Stimulated activated CD8-positive, alpha-beta memory T cell treated with anti-CD3 and anti-CD28 coated beads, Interleukin-12 subunit alpha, Interleukin-12 subunit beta, amount 100 ng/mL, for 4 hours (primary cell): ENCODE results near the gene SMIM36.
"Not testable (repeated sequence)": the region's sequence is repeated elsewhere in the genome, so short reads cannot be mapped to it uniquely, and the experiment has no call there.

Experiments used
- DNase-seq: peaks from one replicate; pipeline ENCODE4 v3.0.0-alpha.2; 2020; ENCODE audit warnings: low read depth

SMIM36 gene

DNA sequence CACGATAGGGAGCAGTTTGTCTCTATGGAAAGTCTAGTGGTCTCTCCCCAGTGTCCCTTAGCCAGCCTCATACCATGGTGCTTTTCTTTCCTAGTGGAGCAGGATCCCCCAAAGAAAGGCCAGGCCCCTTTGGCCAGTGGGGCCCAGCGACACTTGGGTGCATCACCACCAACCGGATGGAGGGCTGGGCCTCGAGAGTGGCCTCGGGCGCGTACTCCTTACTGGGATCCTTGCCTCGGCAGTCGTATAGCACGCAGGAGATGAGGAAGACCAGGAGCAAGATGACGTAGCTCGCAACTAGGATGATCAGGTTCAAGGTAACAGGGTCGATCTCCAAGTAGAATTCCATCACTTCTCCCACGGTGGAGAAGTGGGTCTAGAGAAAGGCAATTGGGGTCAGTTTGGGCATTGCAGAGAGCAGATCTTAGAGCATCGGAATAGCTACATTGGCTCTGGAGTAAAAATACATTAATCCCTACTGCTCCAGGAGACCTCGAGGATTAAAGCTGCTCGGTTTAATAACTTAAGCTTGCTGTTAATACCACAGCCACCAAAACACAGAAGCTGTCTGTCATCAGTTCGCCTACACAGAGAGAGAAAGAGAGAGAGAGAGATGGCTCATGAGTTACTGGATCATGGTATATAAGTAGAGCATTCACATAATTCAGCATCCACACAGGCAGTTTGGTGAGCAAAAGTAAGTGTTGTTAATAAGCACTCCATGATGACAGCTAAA, at the start of gene SMIM36:
SMIM36 (minus strand) TSS at position 467 of the 736 bp plus-strand sequence.
- DNase-seq, result no peak

- DNase-seq, result no peak
Measured at GRCh38 chr17:55555772-55556171, 44.5 kb upstream of the SMIM36 start.

GRCh38 chr17:55549140-55549539, 37.9 kb upstream of the SMIM36 start:
- no peak for DNase-seq

DNA sequence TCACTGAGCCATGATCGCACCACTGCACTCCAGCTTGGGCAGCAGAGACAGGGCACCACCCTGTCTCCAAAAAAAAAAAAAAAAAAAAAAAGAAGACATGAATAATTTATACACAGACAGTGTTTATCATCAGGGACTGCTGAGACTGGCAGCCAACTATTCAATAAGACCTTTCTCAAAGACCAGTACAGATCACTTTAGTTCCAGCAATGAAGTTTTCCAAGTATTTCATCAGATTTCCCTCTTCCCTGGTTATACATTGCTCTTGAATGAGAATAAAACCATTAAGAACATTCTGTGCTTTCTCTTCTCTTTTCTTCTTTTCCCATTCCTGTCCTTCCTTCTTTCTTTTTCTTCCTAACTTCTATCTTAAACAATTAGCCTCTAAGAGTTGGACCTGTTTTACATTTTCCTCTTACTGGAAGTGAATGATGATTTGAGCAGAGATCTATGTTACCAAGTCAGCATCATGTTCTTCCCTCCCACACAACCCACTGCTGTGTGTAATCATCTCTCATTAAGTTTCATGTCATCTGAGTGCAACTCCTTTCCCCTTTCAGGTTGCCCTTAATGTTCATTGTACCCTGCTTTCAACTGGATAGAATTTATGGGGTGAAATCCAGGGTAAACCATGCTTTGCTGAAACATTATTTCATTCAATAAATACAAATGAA, 35.9 kb upstream of the SMIM36 start:
- DNase-seq, result no peak

DNA sequence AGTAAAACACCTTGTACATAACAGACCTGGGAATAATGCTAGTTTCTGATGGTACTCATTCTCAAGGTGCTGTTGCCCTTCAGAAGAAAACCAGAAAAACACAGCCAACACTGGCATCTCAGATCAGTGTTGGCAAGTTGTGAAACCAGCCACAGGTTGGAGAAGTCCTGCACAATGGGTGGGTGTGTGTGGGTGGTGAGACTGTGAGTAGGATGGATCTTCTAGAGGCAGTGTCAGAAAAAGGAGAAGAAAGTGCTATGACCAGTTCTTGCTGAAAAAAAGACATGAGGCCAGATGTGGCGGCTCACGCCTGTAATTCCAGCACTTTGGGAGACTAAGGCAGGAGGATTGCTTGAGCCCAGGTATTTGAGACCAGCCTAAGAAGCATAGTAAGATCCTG, 35.2 kb upstream of the SMIM36 start:
- DNase-seq, result no peak

DNA sequence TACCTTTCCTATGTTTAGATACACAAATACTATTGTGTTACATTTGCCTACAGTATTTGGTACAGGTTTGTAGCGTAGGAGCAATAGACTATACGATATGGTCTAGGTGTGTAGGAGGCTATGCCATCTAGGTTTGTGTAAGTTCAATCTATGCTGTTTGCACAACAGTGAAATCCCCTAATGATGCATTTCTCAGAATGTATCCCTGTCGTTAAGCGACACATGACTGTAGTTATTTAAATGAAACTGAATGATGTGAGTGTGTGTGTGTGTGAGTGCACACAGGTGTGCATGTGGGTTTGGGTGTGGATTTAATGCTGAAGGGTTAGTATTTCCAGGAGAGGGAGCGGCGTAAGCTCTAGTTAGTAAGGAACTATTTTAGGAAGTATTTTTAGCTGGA, 34.6 kb upstream of the SMIM36 start:
- DNase-seq, result no peak

GRCh38 chr17:55543709-55544108, 32.5 kb upstream of the SMIM36 start:
- DNase-seq, result no peak

GRCh38 chr17:55540414-55541091, 29.3 kb upstream of the SMIM36 start:
- no peak for DNase-seq

DNA sequence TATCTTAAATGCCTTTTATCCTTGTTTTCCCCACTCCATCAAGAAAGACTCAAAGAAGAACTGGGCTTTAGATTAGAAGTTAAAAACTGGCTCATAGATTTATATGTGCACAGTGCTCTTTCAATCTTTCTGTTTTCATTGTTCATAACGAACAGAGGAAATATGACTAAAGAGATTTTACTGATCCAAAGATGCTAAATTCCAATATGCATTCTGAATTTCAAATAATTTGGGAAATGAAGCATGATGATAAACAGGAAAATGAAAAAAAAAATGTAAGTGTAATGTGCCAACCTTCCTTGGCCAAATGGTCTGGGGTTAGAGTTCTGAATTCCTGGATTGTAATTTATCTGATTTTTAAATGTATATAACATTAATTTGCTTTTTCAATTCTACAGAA, 25.0 kb upstream of the SMIM36 start:
- DNase-seq, result no peak

DNA sequence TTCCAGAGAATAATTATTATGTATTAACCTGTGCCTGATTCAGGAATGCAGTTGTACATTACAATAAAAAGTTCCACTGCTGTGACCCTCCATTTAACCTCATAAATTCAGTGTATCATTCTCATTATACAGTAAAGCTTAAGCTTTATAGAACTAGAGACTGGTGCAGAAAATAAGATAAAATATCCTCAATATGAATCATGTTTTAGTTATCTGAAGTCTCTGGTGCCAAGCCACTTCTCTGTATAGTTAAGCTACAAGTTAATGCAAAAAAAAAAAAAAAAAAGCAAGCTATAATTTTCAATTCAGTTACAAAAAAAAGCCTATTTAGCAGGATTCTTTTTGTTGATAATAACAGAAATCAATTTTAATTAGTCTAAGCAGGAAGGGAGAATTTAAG, 22.4 kb upstream of the SMIM36 start:
- DNase-seq, result no peak

GRCh38 chr17:55532670-55533069, 21.4 kb upstream of the SMIM36 start:
- no peak for DNase-seq

DNA sequence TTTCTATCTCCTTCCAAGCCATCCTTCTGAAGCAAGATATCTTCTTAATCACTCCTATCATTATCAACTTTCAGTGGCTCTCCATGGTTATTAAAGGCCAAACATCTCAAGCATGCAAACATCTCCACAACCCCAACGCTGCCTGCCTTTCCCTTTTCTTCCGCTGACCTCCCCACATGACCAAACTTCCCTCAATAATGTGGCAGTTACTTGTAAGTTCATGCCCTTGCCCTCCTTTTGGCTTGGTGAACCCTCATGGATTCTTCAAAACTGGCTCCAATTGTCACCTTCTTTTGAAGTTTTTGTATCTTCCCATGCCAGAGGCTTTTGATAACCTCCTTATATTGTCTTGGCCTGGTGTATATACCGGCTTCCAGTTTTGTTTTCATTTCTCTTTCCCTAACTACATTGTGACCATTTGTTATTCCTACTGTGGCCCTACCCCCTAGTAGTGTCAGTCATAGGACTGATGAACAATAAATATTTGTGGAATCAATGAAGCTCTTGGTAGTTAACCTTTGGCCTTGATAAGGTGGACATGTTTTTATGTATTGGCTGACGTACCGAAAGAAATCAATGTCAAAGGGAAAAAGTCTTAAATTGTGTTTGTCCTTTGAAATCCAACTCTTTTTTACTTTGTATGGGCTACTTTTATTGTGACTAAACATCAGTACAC, 19.9 kb upstream of the SMIM36 start:
- DNase-seq, result no peak

GRCh38 chr17:55530064-55530463, 18.8 kb upstream of the SMIM36 start:
- no peak for DNase-seq

DNA sequence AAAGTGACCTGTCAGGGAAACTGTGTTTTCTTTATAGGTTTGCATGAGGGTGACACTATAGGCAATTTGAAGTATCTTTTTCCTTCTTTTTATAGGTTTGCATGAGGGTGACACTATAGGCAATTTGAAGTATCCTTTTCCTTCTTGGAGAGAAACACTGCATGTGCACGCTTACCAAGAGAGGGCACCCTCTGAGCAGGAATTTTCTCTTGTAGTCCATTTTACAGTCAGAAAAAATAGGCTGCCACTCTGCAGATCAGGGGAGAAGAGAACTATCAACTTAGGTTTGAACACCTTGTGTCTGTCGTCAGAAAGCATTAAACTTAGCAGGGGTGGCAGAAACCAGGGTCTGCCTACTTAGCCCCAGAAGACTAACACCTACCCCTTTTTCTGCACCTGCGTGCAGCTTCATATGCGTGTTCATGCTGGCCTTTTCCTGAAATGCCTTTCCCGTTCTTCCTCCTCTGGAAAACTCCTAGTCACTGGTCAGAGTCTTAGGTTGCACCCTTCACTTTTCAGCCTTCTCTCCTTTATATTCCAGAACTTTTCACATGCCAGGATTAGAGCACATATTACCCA, 16.4 kb upstream of the SMIM36 start:
- no peak for DNase-seq

DNA sequence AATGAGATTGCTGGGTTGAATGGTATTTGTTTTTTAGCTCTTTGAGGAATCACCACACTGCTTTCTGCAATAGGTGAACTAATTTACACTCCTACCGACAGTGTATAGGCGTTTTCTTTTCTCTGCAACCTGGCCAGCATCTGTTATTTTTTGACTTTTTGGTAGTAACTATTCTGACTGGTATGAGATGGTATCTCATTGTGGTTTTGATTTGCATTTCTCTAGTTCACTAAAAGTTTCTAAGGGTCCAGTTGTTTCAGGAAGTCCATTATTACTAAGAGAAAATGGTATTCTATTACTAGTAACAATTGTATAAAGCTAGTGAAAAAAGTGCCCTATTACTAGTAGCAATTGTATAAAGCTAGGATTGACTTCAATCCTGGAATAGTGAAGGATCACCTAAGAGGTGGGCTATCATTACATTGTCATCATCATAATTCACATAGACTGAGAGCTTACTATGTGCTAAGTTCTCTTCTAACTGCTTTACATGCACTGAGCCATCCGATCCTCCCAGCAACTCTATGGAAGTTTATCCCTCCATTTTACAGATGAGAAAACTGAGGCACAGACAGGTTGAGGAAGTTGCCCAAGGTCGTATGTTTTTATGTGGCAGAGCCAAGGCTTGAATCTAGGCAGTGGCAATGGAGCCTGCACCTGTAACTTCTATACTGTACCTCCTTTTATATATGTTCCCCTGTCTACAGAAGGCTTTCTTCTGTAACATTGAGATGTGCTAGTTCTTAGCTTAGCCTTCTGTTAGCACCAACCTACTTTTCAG, 13.4 kb upstream of the SMIM36 start:
- DNase-seq, result no peak

DNA sequence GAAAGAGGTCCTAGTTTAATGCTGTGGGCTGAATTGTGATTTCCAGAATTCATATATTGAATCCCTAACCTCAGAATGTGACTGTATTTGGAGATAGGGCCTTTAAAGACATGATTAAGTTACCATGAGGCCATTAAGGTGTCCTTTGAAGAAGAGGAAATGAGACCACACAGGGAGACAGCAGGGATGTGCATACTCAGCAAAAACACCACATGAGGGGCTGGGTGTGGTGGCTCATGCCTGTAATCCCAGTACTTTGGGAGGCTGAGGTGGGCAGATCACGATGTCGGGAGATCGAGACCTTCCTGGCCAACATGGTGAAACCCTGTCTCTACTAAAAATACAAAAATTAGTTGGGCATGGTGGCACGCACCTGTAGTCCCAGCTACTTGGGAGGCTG, 11.8 kb upstream of the SMIM36 start:
- DNase-seq, result not testable (repeated sequence)

DNA sequence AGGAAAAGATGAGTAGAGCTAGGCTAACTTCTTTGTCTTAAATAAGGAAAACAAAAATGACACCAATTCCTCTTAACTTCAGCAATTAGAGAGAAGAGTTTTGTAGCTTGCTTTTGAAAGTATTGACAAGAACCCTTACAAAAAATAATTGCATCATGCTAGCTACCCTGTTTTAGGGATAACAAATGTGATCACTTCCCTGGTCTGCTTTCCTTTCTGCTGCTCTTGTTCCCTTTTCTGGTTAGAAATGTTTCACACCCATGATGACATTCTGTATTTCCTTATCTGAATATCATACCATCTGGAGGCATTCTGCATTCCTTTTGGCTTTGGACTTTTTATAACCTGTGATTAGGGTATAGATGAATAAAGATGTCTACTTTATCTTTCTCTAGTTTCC, 9.9 kb upstream of the SMIM36 start:
- DNase-seq, result no peak

DNA sequence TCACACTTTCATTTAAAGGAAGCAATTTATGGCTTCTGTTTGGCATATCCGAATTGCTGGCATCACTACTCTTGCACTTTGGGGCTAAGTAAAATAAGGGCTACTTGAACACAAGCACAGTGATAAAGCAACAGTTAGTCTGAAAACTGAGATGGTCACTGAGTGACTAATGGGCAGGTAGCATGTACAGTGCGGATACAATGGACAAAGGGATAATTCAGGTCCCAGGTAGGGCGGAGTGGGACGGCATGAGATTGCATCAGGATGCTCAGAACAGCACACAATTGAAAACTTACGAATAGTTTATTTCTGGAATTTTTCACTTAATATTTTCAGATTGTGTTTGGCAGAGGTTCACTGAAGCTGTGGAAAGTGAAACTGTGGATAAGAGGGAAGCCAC, 9.2 kb upstream of the SMIM36 start:
- no peak for DNase-seq

DNA sequence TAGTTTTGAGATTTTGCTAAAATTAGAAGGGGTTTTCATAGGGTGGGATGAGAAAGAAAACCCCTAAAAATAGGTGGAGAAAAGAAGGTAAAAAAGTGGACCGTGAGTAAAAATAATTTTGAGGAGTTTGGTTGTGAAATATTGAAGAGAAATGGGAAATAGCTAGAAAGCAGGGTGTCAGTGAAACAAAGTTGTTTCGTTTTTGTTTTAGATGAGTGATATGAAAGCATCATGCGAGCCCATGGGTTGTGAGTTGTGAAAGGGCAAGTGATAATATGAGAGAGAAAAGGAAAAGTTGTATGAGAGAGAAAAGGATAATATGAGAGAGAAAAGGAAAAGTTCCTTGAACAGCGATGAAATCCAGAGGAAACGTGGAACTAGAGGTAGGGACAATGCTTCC, 7.3 kb upstream of the SMIM36 start:
- DNase-seq, result no peak

DNA sequence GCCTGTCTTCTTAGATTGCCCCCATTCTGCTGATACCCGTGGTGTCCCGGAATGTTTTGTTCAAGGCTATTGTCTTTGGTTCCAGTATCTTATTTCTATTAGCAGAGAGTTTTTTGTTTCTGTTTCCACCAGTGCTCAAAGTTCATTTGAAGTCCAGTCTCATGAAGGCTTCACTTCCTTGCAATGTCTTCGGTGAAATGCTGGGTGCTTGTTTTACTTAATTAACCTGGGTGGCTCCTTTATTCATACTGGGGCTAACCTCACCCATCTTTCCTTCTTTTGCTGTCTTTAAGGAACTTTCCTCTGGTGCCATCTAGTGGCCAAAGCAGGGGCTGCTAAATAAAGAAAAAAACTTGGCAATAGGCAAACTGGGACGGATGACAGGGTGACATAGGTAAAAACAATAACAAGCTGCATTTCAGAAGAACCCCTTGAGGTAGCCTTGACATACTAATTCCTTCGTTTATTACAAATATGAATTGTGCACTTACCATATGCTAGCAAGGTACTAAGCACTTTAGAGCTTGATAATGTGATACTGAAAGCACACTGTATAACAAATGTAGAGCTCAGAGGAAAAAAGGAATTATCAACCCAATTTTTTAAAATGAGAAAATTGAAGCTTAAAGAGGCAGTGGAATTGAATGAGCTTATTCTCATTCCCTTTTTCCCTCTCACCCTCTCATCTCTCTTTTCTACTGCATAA, 2.8 kb upstream of the SMIM36 start:
- DNase-seq, result no peak

DNA sequence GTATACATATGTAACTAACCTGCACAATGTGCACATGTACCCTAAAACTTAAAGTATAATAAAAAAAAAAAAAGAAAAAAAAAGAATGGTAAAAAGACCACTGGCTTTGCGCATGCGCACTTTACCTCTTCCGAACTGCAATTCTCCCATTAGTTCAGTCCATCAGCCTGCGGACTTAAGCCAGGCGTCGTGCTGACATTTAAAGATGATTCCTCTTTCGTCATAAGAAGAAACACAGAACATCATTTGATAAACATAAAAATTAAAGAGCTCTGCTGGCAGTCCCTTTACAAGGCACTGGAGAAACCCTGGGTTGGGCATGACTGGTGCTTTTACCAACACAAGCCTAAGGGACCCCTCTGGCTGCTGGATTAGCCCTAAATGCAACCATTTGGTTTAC, 3.6 kb downstream of the SMIM36 start:
- DNase-seq, result not testable (repeated sequence)
